K562 (cell line): ENCODE results near the gene NAP1L1. TPM values are rescaled to one million over a fixed set of nuclear protein-coding genes. Genes with fewer than 3 reads are reported as not detected.

Experiments used
- ATAC-seq: fragments of 200-7000 bp; cut with Tn5 transposase; 3 replicates; pipeline ENCODE4 v1.9.1; 2020; ENCODE audit warnings: moderate library complexity
- BruUV-seq: library from RNA; stranded (reverse); fragments of 400-500 nt; replicated peaks from 2 replicates; lab custom pipeline; 2021; lab: Mats Ljungman, UMichigan
- CTCF ChIA-PET: fragments of 300-600 bp; formaldehyde crosslinking; extraction: SDS; loops from one replicate; lab custom pipeline; 2021; ENCODE audit warnings: low intra/inter-chr PET ratio; lab: Yijun Ruan, JAX
- POLR2A ChIA-PET: fragments of 300-600, 350-650 bp; sonication (Branson Sonifier 250); formaldehyde crosslinking; extraction: SDS; loops from one replicate; lab custom pipeline; 2021; ENCODE audit warnings: antibody characterized with exemption, inconsistent platforms; lab: Yijun Ruan, JAX
- DNase-seq, 4 experiments: peaks; one replicate each; pipeline versions ENCODE4 v3.0.0 to v3.0.0-alpha.2; 2011 to 2018; ENCODE audit warnings: low spot score in 3 of 4, mixed read lengths in 3 of 4; ENCODE audit errors: extremely low read depth in 1 of 4
- FAIRE-seq: peaks from 2 replicates; lab custom pipeline; 2011; peaks lifted over from hg19 to GRCh38; lab: Jason Lieb, UNC
- H2AFZ ChIP-seq: 2 replicates; pipeline ENCODE4 v1.6.0; 2011; ENCODE audit warnings: low read depth, low read length, control low read depth, inconsistent platforms
- H3K27ac ChIP-seq: fragments of 200-600 bp; 3 replicates; pipeline ENCODE4 v1.8.0; 2011; ENCODE audit warnings: low read depth, mild to moderate bottlenecking, control low read depth, inconsistent platforms, low read length, moderate library complexity, mixed read lengths; ENCODE audit errors: extremely low read depth
- H3K27me3 ChIP-seq, 2 experiments: fragments of 300-600 bp in 1 of 2; 2 replicates in 1 of 2; 3 replicates in 1 of 2; pipeline versions ENCODE4 v1.6.0 to v1.8.0; 2011; ENCODE audit warnings: inconsistent platforms in 2 of 2, low read length in 2 of 2, mild to moderate bottlenecking in 1 of 2, mixed read lengths in 1 of 2, moderate library complexity in 1 of 2; ENCODE audit not compliant: control insufficient read depth in 2 of 2, insufficient read depth in 2 of 2
- H3K36me3 ChIP-seq: fragments of 300-600 bp; 3 replicates; pipeline ENCODE4 v1.8.0; 2011; ENCODE audit warnings: mild to moderate bottlenecking, low read length, inconsistent platforms; ENCODE audit not compliant: control insufficient read depth, insufficient read depth
- H3K4me1 ChIP-seq, 2 experiments: fragments of 200-600 bp in 1 of 2; replicated peaks in 1 of 2; 2 replicates in 1 of 2; 3 replicates in 1 of 2; pipeline versions ENCODE4 v1.5.1 to v1.8.0; 2011; ENCODE audit warnings: inconsistent platforms in 2 of 2, low read length in 2 of 2, mild to moderate bottlenecking in 1 of 2, mixed read lengths in 1 of 2, moderate library complexity in 1 of 2; ENCODE audit not compliant: control insufficient read depth in 2 of 2, insufficient read depth in 2 of 2
- H3K4me2 ChIP-seq: 2 replicates; pipeline ENCODE4 v1.6.1; 2011; ENCODE audit warnings: low read length, control low read depth, inconsistent platforms, mixed read lengths; ENCODE audit not compliant: insufficient read depth
- H3K4me3 ChIP-seq: fragments of 200-600 bp; sonication (generic), shearing (Covaris generic); 2 replicates; pipeline ENCODE4 v1.5.1; 2016; ENCODE audit warnings: control low read depth, inconsistent platforms
- H3K79me2 ChIP-seq: fragments of 200-600 bp; 3 replicates; pipeline ENCODE4 v1.8.0; 2011; ENCODE audit warnings: low read length, inconsistent platforms; ENCODE audit not compliant: control insufficient read depth, insufficient read depth
- H3K9ac ChIP-seq, 2 experiments: 2 replicates each; pipeline versions ENCODE4 v1.6.0 to v1.6.1; 2011; ENCODE audit warnings: low read depth in 2 of 2, low read length in 2 of 2, control low read depth in 1 of 2, inconsistent platforms in 1 of 2, mild to moderate bottlenecking in 1 of 2, mixed read lengths in 1 of 2; ENCODE audit not compliant: insufficient read depth in 1 of 2
- H3K9me1 ChIP-seq: one replicate; pipeline ENCODE4 v1.6.0; 2011; ENCODE audit warnings: inconsistent platforms, mild to moderate bottlenecking, low read length, moderate library complexity; ENCODE audit not compliant: control insufficient read depth, insufficient read depth
- H3K9me3 ChIP-seq: replicated peaks from 2 replicates; pipeline ENCODE4 v1.5.1; 2011; ENCODE audit warnings: low read depth, low read length, inconsistent platforms; ENCODE audit not compliant: control insufficient read depth, insufficient read depth
- H4K20me1 ChIP-seq: replicated peaks from 2 replicates; pipeline ENCODE4 v1.6.1; 2011; ENCODE audit warnings: low read length, inconsistent platforms, mixed read lengths; ENCODE audit not compliant: control insufficient read depth, insufficient read depth
- FOXJ2 ChIP-seq: fragments of 200-800 bp; sonication (Bioruptor generic); IDR thresholded peaks from 2 replicates; pipeline ENCODE4 v1.6.1; 2016; ENCODE audit warnings: missing genetic modification characterization, missing compliant biosample characterization
- HDAC1 ChIP-seq, 2 experiments: fragments of 450-650 bp; IDR thresholded peaks; 2 replicates each; pipeline ENCODE4 v1.6.1; 2016 to 2017; ENCODE audit warnings: inconsistent platforms in 1 of 2, mild to moderate bottlenecking in 1 of 2, moderate library complexity in 1 of 2
- KDM2B ChIP-seq: fragments of 250-450 bp; sonication (Bioruptor Pico); IDR thresholded peaks from 2 replicates; pipeline ENCODE4 v1.8.0; 2021; ENCODE audit warnings: mild to moderate bottlenecking, moderate library complexity
- MAFF ChIP-seq: IDR thresholded peaks from 2 replicates; pipeline ENCODE4 v1.6.1; 2012; ENCODE audit warnings: low read length, improper control_type of control experiment
- MYNN ChIP-seq, 2 experiments: sonication (generic); formaldehyde crosslinking in 1 of 2; IDR thresholded peaks; 2 replicates each; pipeline versions ENCODE4 v1.5.0 to v1.6.1; 2016 to 2020; ENCODE audit warnings: antibody characterized with exemption in 1 of 2, missing genetic modification reagents in 1 of 2
- NRF1 ChIP-seq, 2 experiments: fragments of 450-650 bp; IDR thresholded peaks in 1 of 2; conservative IDR thresholded peaks in 1 of 2; 2 replicates each; pipeline ENCODE4 v1.6.1; 2014; ENCODE audit warnings: mild to moderate bottlenecking in 2 of 2
- SREBF2 ChIP-seq: sonication (generic); formaldehyde crosslinking; IDR thresholded peaks from 2 replicates; pipeline ENCODE4 v1.4.0; 2020; ENCODE audit warnings: mild to moderate bottlenecking, missing genetic modification reagents
- TCF3 ChIP-seq: sonication (generic); formaldehyde crosslinking; IDR thresholded peaks from 2 replicates; pipeline ENCODE4 v1.4.0; 2020; ENCODE audit warnings: mild to moderate bottlenecking, missing genetic modification reagents
- ZNF707 ChIP-seq: fragments of 250-450 bp; sonication (Bioruptor Pico); conservative IDR thresholded peaks from 2 replicates; pipeline ENCODE4 v1.8.0; 2022; ENCODE audit warnings: inconsistent platforms, mild to moderate bottlenecking, moderate library complexity
- ZNF75A ChIP-seq: fragments of 450-650 bp; formaldehyde crosslinking; IDR thresholded peaks from 2 replicates; pipeline ENCODE4 v1.4.0; 2020; ENCODE audit warnings: mild to moderate bottlenecking
- WGBS: fragments of 100-300 bp; shearing (Covaris generic); methylation state at CpG from one replicate; pipeline ENCODE4 v1.1.6; 2016; ENCODE audit warnings: low coverage, mixed read lengths; ENCODE audit not compliant: insufficient coverage; ENCODE audit errors: missing lambda C conversion rate; 5-methylcytosine and 5-hydroxymethylcytosine counted together
- in situ Hi-C: fragments of 300-500 bp; cut with MboI; formaldehyde crosslinking; loops from 4 replicates; pipeline ENCODE4 v1.15.0; 2018; ENCODE audit warnings: inconsistent platforms, mixed read lengths
- intact Hi-C: fragments of 100-400 bp; cut with micrococcal nuclease; formaldehyde crosslinking; loops from 2 replicates; pipeline ENCODE4 v1.14.2; 2022
- polyA plus RNA-seq, 8 experiments: library from polyadenylated mRNA; depleted of rRNA in 4 of 8; stranded (reverse) in 5 of 8; unstranded in 3 of 8; fragments of >200 nt; fragmentation: Nextera tagmentation in 2 of 8; fragmentation: Illumina TruSeq in 1 of 8; extraction: Ambion mirVana in 2 of 8; extraction: Trizol in 1 of 8; gene quantifications; 2 replicates each; pipeline versions ENCODE4 v1.2.1 to v1.2.3, GENCODE V29; 2011 to 2014; ENCODE audit warnings: inconsistent platforms in 1 of 8, missing spikeins in 1 of 8
- total RNA-seq, 7 experiments: library from RNA; depleted of rRNA in 6 of 7; stranded (reverse); fragments of >200 nt in 6 of 7; fragmentation: Illumina TruSeq in 2 of 7; extraction: Trizol in 2 of 7; gene quantifications; 2 replicates each; pipeline versions ENCODE4 v1.2.1 to v1.2.3, GENCODE V29; 2011 to 2021; ENCODE audit warnings: low replicate concordance in 1 of 7
- TF ChIP-seq, protein P1 (sequence below), 2 experiments: fragments of 450-650 bp in 1 of 2; sonication (generic) in 1 of 2; formaldehyde crosslinking in 1 of 2; IDR thresholded peaks in 1 of 2; conservative IDR thresholded peaks in 1 of 2; 2 replicates each; pipeline versions ENCODE4 v1.6.1 to v1.8.1; 2016 to 2023; ENCODE audit warnings: mild to moderate bottlenecking in 2 of 2, moderate library complexity in 2 of 2, inconsistent platforms in 1 of 2, missing genetic modification reagents in 1 of 2
- TF ChIP-seq, protein P2 (sequence below), 2 experiments: fragments of 450-650 bp; IDR thresholded peaks; 2 replicates each; pipeline ENCODE4 v1.6.1; 2016
- TF ChIP-seq, protein P3 (sequence below): fragments of 450-650 bp; IDR thresholded peaks from 2 replicates; pipeline ENCODE4 v1.6.1; 2016
- TF ChIP-seq, protein P4 (sequence below): fragments of 250-450 bp; sonication (Bioruptor Pico); IDR thresholded peaks from 2 replicates; pipeline ENCODE4 v1.4.0; 2020; ENCODE audit warnings: mild to moderate bottlenecking, moderate library complexity

The NAP1L1 gene
- total and polyA plus RNA-seq, 9 of the 15 experiments (the other 6 are each of a cell fraction or from before 2014, with no cell fraction given): 287 to 747 (median 450) TPM

DNA sequence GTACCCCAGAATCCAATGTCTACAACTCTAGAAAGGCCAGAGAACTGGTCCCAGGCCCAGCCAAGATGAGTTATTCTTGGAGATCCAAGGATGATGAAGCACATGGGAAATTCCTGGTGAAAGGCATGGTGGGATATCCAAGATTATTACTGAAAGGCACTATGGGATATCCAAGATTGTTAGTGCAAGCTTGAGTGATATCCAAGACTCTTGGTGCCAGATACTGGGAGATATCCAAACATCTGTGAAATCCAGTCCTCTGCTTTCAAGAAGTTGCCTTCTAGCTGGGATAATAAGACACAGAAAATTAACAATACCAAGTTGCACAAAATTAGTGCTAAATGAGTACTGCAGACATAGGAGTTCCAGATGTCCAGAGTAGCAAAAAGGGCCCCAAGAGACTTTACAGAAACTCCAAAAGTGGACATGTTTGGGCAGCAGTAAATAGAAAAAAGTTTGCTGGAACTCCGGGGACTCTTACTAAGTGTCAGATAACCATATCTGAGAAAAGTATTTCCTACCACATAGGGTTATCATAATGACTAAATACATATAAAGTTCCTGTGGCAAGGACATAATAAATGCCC lies 87.5 kb downstream of the NAP1L1 start:
- peak overlapping the region; percentile 41; the same call in 1 of the 2 replicates for H2AFZ ChIP-seq
- no peaks in the 10 kb centered on the region for H3K9me1 ChIP-seq
- BruUV-seq: no TSS peak
- no peaks in the 10 kb centered on the region for H3K27me3 ChIP-seq
- TF ChIP-seq MYNN (IDR thresholded peaks at IDR 0.05): no peak
- TF ChIP-seq MYNN (CRISPR knock-in tag; IDR thresholded peaks at IDR 0.05): no peak
- no peak for TF ChIP-seq FOXJ2 (tag)
- TF ChIP-seq HDAC1 (IDR thresholded peaks at IDR 0.05): no peak
- no peak for TF ChIP-seq SREBF2 (CRISPR knock-in tag)
- no peak for TF ChIP-seq KDM2B
- TF ChIP-seq, protein P1, sequence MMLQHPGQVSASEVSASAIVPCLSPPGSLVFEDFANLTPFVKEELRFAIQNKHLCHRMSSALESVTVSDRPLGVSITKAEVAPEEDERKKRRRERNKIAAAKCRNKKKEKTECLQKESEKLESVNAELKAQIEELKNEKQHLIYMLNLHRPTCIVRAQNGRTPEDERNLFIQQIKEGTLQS (IDR thresholded peaks at IDR 0.05): no peak
- TF ChIP-seq, protein P1 (CRISPR knock-in tag; conservative IDR thresholded peaks at IDR 0.05): no peak
- TF ChIP-seq, protein P2, sequence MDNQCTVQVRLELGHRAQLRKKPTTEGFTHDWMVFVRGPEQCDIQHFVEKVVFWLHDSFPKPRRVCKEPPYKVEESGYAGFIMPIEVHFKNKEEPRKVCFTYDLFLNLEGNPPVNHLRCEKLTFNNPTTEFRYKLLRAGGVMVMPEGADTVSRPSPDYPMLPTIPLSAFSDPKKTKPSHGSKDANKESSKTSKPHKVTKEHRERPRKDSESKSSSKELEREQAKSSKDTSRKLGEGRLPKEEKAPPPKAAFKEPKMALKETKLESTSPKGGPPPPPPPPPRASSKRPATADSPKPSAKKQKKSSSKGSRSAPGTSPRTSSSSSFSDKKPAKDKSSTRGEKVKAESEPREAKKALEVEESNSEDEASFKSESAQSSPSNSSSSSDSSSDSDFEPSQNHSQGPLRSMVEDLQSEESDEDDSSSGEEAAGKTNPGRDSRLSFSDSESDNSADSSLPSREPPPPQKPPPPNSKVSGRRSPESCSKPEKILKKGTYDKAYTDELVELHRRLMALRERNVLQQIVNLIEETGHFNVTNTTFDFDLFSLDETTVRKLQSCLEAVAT (IDR thresholded peaks at IDR 0.05): no peak
- TF ChIP-seq, protein P3, sequence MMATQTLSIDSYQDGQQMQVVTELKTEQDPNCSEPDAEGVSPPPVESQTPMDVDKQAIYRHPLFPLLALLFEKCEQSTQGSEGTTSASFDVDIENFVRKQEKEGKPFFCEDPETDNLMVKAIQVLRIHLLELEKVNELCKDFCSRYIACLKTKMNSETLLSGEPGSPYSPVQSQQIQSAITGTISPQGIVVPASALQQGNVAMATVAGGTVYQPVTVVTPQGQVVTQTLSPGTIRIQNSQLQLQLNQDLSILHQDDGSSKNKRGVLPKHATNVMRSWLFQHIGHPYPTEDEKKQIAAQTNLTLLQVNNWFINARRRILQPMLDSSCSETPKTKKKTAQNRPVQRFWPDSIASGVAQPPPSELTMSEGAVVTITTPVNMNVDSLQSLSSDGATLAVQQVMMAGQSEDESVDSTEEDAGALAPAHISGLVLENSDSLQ: no peak
- TF ChIP-seq MAFF: no peak
- no peak for TF ChIP-seq NRF1 (conservative IDR thresholded peaks at IDR 0.05 in 1 of 2, IDR thresholded peaks at IDR 0.05 in 1 of 2)
- TF ChIP-seq, protein P4, sequence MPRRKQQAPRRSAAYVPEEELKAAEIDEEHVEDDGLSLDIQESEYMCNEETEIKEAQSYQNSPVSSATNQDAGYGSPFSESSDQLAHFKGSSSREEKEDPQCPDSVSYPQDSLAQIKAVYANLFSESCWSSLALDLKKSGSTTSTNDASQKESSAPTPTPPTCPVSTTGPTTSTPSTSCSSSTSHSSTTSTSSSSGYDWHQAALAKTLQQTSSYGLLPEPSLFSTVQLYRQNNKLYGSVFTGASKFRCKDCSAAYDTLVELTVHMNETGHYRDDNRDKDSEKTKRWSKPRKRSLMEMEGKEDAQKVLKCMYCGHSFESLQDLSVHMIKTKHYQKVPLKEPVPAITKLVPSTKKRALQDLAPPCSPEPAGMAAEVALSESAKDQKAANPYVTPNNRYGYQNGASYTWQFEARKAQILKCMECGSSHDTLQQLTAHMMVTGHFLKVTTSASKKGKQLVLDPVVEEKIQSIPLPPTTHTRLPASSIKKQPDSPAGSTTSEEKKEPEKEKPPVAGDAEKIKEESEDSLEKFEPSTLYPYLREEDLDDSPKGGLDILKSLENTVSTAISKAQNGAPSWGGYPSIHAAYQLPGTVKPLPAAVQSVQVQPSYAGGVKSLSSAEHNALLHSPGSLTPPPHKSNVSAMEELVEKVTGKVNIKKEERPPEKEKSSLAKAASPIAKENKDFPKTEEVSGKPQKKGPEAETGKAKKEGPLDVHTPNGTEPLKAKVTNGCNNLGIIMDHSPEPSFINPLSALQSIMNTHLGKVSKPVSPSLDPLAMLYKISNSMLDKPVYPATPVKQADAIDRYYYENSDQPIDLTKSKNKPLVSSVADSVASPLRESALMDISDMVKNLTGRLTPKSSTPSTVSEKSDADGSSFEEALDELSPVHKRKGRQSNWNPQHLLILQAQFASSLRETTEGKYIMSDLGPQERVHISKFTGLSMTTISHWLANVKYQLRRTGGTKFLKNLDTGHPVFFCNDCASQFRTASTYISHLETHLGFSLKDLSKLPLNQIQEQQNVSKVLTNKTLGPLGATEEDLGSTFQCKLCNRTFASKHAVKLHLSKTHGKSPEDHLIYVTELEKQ (CRISPR knock-in tag): no peak
- TF ChIP-seq ZNF75A (CRISPR knock-in tag): no peak
- TF ChIP-seq TCF3 (CRISPR knock-in tag): no peak
- TF ChIP-seq ZNF707 (CRISPR knock-in tag): no peak
- TF ChIP-seq, all 486 proteins: peak for 0
- no peak for ATAC-seq
- intact Hi-C loops (no loop called here), in situ Hi-C loops (no loop called here)
- CTCF ChIA-PET: no interaction called here
- Histone ChIP-seq H3K27ac (no peak overlapping the region), H3K4me3 (no peak overlapping the region), H3K79me2 (no peaks in the 10 kb centered on the region), H4K20me1 (no peaks in the 10 kb centered on the region), H3K4me2 (no peak overlapping the region), H3K36me3 (no peaks in the 10 kb centered on the region), H3K9me3 (no peaks in the 10 kb centered on the region), H3K9ac (no peak overlapping the region), H3K4me1 (peaks cover 0 to 2% of the 10 kb centered on the region in 2 experiments; a peak in 1 of 5 replicates)
- 4% methylated on average over 1 of the region's 1 CpG for WGBS
- no peak for DNase-seq
- POLR2A ChIA-PET: interaction anchor here (0.5 kb wide), 1 partner anchor 836 kb away, joined by 3 read pairs; no protein-coding TSS in a partner anchor
- FAIRE-seq: no peak
